Stimulated activated naive CD8-positive, alpha-beta T cell treated with anti-CD3 and anti-CD28 coated beads, Interleukin-15, Interleukin-2, amounts not matched to agents 100 ng/mL and 50 ng/mL, for 24 hours (primary cell): ENCODE measurements around the gene GSTK1.

Experiments used
- H3K27ac Mint-ChIP-seq: one replicate; pipeline ENCODE4 v1.8.0; 2021; ENCODE audit warnings: mild to moderate bottlenecking, mixed read lengths
- H3K27me3 Mint-ChIP-seq: one replicate; pipeline ENCODE4 v1.8.0; 2021; ENCODE audit warnings: mixed read lengths
- H3K36me3 Mint-ChIP-seq: one replicate; pipeline ENCODE4 v1.8.0; 2021; ENCODE audit warnings: low read depth, mixed read lengths
- H3K4me1 Mint-ChIP-seq: one replicate; pipeline ENCODE4 v1.8.0; 2021; ENCODE audit warnings: low read depth, mixed read lengths
- H3K4me3 Mint-ChIP-seq: one replicate; pipeline ENCODE4 v1.8.0; 2021; ENCODE audit warnings: mild to moderate bottlenecking, mixed read lengths
- H3K9me3 Mint-ChIP-seq: one replicate; pipeline ENCODE4 v1.8.0; 2021; ENCODE audit warnings: mixed read lengths

The GSTK1 gene

DNA sequence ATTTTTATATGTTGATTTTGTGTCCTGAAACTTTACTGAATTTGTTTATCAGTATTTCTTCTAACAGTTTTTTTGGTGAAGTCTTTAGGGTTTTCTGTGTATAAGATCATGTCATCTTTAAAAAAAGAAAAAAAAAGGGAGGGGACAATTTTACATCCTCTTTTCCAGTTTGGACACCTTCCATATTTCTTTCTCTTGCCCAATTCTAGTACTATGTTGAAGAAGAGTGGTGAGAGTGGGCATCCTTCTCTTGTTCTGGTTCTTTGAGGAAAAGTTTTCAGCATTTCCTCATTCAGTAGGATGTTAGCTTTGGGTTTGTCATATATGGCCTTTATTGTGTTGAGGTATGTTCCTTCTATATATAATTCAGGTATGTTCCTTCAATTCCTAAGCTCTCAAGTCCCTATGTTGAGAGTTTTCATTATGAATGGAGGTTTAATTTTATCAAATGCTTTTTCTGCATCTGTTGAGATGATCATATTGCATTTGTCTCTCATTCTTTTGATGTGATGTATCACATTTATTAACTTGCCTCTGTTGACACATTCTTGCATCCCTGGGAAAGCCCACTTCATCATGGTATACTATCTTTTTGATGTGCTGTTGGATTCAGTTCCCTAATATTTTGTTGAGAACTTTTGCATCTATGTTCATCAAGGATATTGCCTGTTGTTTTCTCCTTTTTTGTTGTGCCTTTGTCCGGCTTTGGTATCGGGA, 29.3 kb upstream of the GSTK1 start:
- Mint-ChIP-seq H3K36me3 (peaks cover 7% of the 10 kb centered on the region), H3K27me3 (peaks cover 7% of the 10 kb centered on the region), H3K27ac (no peak overlapping the region), H3K9me3 (peaks cover 11% of the 10 kb centered on the region), H3K4me1 (no peaks in the 10 kb centered on the region), H3K4me3 (no peak overlapping the region)

DNA sequence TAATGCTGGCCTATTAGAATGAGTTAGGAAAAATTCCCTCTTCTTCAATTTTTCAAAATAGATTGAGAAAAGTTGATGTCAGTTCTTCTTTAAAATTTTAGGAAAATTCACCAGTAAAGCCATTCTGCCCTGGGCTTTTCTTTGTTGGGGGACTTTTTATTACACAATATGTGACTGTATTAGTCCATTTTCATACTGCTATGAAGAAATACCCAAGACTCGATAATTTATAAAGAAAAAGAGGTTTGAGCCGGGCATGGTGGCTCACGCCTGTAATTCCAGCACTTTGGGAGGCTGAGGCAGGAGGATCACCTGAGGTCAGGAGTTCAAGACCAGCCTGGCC, 28.7 kb upstream of the GSTK1 start:
- H3K4me1 Mint-ChIP-seq, result no peaks in the 10 kb centered on the region
- peaks cover 7% of the 10 kb centered on the region for H3K36me3 Mint-ChIP-seq
- no peak overlapping the region for H3K4me3 Mint-ChIP-seq
- H3K27ac Mint-ChIP-seq, result no peak overlapping the region
- H3K27me3 Mint-ChIP-seq, result peaks cover 7% of the 10 kb centered on the region
- peaks cover 11% of the 10 kb centered on the region for H3K9me3 Mint-ChIP-seq

DNA sequence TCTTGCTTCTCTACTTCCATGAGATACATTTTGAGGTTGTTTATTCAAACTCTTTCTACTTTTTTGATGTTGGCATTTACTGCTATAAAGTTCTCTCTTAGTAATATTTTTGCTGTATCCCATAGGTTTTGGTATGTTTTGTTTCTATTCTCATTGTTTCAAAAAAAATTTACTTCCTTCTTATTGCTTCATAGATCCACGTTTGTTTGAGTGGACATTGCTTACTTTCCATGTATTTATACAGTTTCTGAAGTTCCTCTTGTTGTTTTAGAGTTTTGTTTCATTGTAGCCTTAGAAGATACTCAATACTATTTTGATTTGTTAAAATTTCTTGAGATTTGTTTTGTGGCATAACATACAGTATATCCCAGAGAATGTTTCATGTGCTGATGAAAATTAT, 27.7 kb upstream of the GSTK1 start:
- Mint-ChIP-seq H3K27me3 (peaks cover 7% of the 10 kb centered on the region), H3K9me3 (peaks cover 11% of the 10 kb centered on the region), H3K27ac (no peak overlapping the region), H3K36me3 (peaks cover 7% of the 10 kb centered on the region), H3K4me1 (peaks cover 1% of the 10 kb centered on the region), H3K4me3 (no peak overlapping the region)

DNA sequence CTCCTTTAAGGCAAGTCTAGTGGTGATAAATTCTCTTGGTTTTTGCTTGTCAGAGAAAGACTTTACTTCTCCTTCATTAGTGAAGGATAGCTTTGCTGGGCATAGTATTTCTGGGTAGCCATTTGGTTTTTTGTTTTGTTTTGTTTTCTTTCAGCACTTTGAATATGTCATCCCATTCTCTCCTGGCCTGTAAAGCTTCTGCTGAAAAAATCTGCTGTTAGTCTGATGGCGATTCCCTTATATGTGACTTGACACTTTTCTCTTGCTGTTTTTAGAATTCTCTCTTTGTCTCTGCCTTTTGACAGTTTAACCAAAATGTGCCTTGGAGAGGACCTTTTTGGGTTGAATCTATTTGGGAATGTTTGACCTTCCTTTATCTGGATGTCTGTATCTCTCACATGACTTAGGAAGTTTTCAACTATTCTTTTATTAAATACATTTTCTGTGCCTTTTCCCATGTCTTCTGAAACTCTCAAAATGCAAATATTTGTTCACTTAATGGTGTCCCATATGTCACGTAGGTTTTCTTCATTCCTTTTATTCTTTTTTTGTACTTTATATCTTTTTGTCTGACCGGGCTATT, 26.7 kb upstream of the GSTK1 start:
- no peak overlapping the region for H3K4me3 Mint-ChIP-seq
- peaks cover 7% of the 10 kb centered on the region for H3K27me3 Mint-ChIP-seq
- no peak overlapping the region for H3K27ac Mint-ChIP-seq
- peaks cover 7% of the 10 kb centered on the region for H3K36me3 Mint-ChIP-seq
- peaks cover 11% of the 10 kb centered on the region for H3K9me3 Mint-ChIP-seq
- H3K4me1 Mint-ChIP-seq, result peaks cover 7% of the 10 kb centered on the region

DNA sequence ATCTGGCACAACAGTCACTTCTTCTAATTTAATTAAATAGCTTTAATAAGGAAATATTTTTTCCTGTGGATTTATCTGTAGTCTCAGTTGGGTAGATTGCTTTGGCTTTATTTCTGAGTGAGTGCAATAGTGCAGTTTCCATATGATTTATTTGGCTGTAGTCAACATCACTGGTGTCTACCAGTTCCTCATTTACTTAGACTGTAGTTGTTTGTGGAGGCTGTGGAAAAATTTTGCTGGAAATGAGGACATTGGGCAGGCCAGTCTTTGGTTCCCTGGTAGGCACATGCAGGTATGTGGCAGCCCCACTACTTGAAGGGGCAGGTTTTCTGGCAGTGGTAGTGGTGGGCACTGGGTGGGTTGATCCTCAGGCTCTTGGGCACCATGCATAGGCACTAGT, 25.9 kb upstream of the GSTK1 start:
- Mint-ChIP-seq H3K4me3 (no peak overlapping the region), H3K27me3 (peaks cover 7% of the 10 kb centered on the region), H3K27ac (no peak overlapping the region), H3K4me1 (peaks cover 7% of the 10 kb centered on the region), H3K9me3 (peaks cover 11% of the 10 kb centered on the region), H3K36me3 (peaks cover 7% of the 10 kb centered on the region)

DNA sequence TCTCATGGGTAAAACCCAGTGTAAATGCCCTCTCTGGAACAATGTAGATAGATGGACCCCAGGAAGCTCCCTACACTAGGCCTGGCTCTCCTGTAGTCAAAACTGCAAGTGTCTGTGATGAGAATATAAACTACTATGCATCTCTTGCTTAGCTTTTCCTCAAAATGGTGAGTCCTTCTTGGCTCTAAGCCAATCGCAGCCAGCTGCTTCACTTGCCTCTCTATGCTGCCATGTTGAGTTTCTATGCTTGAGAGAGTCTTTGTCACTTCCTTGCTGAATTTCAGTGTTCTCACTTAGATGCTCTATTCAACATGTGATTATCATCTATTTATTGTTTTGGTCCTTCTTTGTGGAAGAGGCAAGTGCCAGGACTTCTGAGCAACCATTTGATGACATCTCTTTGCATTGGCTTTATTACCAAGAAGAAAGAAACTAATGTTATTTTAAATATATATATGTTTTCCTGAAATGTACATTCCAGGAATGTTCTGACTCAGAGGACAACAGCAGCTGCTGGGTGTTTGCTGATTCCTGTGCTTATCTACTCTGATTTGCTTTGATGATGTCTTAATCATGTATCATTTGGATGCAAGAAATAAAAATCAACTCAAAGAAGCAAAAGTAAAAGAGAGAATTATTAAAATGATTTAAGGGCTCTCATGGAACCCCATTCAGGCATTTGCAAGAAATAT, 24.8 kb upstream of the GSTK1 start:
- Mint-ChIP-seq H3K27me3 (peaks cover 7% of the 10 kb centered on the region), H3K4me3 (no peak overlapping the region)

DNA sequence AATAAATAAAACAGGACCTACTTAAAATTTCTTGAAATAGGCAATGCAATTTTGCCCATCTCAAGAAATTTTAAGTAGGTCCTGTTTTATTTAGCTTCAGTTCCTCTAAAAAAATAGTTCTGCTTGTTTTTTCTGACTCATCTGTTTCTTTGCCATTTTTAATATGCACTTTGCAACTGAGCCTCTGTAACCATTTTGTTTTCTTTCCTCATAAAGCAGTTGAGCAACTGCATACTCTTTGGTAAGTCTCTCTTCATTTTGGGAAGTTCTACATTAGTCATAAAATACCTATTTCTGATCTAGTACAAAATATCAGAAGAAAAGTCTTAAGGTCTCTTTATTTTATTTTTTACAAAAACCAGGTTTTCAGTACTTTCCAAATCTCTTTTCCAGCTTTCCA, 23.4 kb upstream of the GSTK1 start:
- Mint-ChIP-seq H3K27ac (no peak overlapping the region), H3K27me3 (peaks cover 7% of the 10 kb centered on the region), H3K9me3 (peaks cover 11% of the 10 kb centered on the region), H3K36me3 (peaks cover 7% of the 10 kb centered on the region), H3K4me3 (no peak overlapping the region), H3K4me1 (peaks cover 21% of the 10 kb centered on the region)

More for the DNA sequence above, 24.8 kb upstream of the GSTK1 start:
- Mint-ChIP-seq H3K9me3 (peaks cover 11% of the 10 kb centered on the region), H3K27ac (no peak overlapping the region), H3K36me3 (peaks cover 7% of the 10 kb centered on the region), H3K4me1 (peaks cover 7% of the 10 kb centered on the region)

DNA sequence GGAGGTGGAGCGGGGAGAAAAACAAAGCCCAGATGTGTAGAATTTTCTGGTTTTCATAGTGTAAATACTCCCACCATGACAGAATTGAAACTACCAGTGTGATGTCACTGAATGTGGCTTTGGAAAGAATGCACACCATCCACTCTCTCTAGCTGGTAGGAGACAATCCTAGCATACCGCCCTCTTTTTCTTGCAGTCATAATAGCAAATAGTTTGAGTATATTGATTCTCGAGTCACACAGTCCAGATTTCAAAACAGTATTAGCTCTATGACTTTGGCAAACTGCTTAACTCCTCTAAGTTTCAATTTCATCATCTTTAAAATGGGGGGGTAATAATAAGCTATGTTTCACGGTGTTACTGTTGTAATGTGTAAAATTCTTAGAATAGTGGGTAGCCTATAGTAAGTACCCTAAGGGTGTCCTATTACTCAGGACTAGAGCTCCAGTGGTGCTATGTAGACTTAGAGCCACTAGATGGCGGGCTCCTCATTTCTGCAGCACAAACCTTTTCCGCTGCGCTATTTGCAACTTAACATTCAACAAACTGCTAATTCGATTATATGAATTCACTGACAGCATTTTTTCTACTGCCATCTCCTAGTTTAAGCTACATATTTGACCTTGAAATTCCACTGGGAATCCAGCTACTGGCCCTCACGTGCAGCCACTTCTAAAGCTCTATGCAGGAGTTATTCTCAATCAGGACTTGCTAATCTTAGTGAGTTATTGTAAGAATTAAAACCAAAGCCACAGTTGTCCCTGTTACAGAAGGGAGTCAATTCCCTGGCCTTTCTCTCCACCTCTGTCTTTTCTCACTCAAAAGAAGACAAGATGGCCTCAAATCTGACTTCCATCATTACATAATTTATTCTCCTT, 22.7 kb upstream of the GSTK1 start:
- H3K4me1 Mint-ChIP-seq, result peaks cover 28% of the 10 kb centered on the region
- H3K27me3 Mint-ChIP-seq, result peaks cover 3% of the 10 kb centered on the region
- H3K36me3 Mint-ChIP-seq, result peaks cover 7% of the 10 kb centered on the region
- H3K9me3 Mint-ChIP-seq, result peaks cover 11% of the 10 kb centered on the region
- H3K4me3 Mint-ChIP-seq, result no peak overlapping the region
- no peak overlapping the region for H3K27ac Mint-ChIP-seq

DNA sequence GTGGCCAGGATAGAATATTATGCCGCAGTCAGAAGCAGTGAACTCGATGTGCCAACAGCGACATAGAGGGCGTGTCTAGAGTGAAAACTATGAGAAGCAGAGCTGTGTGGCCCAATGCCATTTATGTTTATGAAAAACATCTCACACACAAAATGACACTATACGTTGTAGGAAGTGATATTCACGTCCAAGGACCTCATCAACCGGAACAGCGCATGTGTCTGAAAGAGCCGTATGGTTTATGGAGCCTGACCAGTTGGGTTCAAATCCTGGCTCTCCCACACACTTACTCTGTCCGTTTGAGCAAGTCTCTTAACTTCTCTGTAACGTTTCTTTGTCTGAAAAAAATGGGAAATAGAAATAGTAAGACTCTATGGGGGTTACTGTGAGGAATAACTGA, 20.9 kb upstream of the GSTK1 start:
- Mint-ChIP-seq H3K36me3 (no peaks in the 10 kb centered on the region), H3K27ac (no peak overlapping the region)

DNA sequence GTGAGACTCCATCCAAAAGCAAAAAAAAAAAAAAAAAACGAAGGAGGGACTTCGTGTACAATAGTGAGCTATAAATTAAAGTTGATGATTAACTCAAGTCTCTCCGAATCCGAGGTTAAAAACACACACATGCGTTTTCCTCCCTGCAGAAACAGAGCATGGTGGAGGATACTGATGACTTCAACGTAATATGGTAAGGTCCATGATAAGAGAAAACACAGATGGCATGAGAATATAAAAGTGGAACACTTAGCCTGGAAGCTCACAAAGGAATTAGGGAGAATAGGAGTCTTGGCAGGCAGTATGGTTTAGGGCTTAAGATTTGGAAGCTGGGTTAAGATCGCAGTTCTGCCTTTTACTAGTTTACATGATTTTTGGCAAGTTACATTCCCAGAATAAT, 20.1 kb upstream of the GSTK1 start:
- no peaks in the 10 kb centered on the region for H3K27me3 Mint-ChIP-seq
- H3K27ac Mint-ChIP-seq, result no peak overlapping the region
- no peaks in the 10 kb centered on the region for H3K9me3 Mint-ChIP-seq
- no peak overlapping the region for H3K4me3 Mint-ChIP-seq
- H3K36me3 Mint-ChIP-seq, result no peaks in the 10 kb centered on the region
- H3K4me1 Mint-ChIP-seq, result peaks cover 49% of the 10 kb centered on the region

More for the DNA sequence above, 20.9 kb upstream of the GSTK1 start:
- Mint-ChIP-seq H3K27me3 (no peaks in the 10 kb centered on the region), H3K4me3 (no peak overlapping the region), H3K4me1 (peaks cover 46% of the 10 kb centered on the region), H3K9me3 (peaks cover 2% of the 10 kb centered on the region)

DNA sequence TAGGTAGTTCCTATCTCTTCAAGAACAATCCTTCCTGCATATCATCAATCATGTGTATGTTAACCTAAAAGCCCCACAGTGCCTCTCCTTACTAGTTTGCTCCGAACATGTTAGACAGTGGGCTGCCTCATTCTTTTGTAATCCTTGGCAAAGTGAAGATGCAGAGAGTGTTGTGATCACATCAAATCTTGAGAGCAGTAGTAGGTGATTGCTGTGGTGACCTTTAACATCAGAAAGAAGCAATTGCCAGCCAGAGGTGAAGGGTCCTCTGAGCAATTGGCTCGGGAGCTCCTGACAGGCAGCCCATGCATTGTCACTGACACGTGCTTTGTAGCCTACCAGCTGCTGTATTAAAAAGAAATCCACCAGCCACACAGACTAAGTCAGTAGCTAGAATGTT, 19.6 kb upstream of the GSTK1 start:
- H3K36me3 Mint-ChIP-seq, result no peaks in the 10 kb centered on the region
- peaks cover 52% of the 10 kb centered on the region for H3K4me1 Mint-ChIP-seq
- H3K4me3 Mint-ChIP-seq, result no peak overlapping the region
- H3K9me3 Mint-ChIP-seq, result no peaks in the 10 kb centered on the region
- no peaks in the 10 kb centered on the region for H3K27me3 Mint-ChIP-seq
- H3K27ac Mint-ChIP-seq, result no peak overlapping the region

DNA sequence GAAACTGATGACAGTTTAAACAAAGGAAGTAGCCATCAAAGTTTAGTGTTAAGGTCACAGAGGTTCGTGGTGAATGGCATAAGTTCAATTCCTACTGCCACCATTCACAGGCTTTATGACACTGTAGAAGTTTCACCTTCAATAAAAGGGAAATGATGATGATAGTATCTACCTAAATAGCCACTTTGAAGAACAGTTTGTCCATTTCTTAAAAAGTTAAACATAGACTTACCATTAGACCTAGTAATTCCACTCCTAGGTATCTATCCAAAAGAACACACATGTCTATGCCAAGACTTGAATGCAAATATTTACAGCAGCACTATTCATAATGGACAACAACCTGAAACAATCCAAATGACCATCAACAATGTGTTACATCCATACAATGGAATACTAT, 18.9 kb upstream of the GSTK1 start:
- H3K27ac Mint-ChIP-seq, result no peak overlapping the region
- no peaks in the 10 kb centered on the region for H3K9me3 Mint-ChIP-seq
- H3K4me3 Mint-ChIP-seq, result no peak overlapping the region
- H3K36me3 Mint-ChIP-seq, result no peaks in the 10 kb centered on the region
- H3K27me3 Mint-ChIP-seq, result no peaks in the 10 kb centered on the region
- peaks cover 56% of the 10 kb centered on the region for H3K4me1 Mint-ChIP-seq

DNA sequence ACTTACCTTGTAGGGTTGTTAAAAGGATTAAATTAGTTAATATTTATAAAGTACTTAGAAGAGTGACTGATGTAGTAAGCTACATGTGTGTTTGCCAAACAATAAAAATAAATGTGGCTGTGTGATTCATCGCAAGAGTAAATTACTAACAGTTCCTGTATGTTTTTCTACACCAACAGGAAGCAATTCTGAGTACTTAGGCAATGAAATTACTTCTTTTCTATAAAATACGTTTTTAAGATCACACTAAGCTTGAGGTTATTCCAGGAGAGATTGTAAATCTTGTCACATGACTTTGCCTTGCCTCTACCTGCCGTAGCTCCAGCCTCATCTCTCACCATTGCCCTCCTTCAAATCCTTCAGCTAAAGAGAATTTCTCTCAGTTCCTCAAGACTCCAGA, 18.1 kb upstream of the GSTK1 start:
- H3K36me3 Mint-ChIP-seq, result no peaks in the 10 kb centered on the region
- H3K27ac Mint-ChIP-seq, result peak overlapping the region; percentile 29
- peaks cover 64% of the 10 kb centered on the region for H3K4me1 Mint-ChIP-seq
- no peaks in the 10 kb centered on the region for H3K27me3 Mint-ChIP-seq
- no peak overlapping the region for H3K4me3 Mint-ChIP-seq
- H3K9me3 Mint-ChIP-seq, result peaks cover 6% of the 10 kb centered on the region

DNA sequence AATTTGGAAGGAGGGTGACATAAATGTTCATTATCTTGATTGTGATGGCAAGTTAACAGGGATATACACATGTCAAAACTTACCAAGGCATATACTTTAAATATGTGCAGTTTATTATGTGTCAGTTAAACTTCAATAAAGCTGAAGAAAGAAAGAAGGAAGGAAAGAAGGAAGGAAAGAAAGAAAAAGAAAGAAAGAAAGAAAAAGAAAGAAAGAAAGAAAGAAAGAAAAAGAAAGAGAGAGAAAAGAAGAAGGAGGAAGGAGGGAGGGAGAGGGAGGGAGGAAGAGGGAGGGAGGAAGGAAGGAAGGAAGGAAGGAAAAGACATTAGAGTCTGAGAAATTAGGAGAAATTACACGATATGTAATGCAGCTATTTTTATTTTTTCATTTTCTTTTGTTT, 15.9 kb upstream of the GSTK1 start:
- H3K36me3 Mint-ChIP-seq, result peaks cover 8% of the 10 kb centered on the region

More for the DNA sequence above, 15.9 kb upstream of the GSTK1 start:
- Mint-ChIP-seq H3K4me3 (no peak overlapping the region), H3K27ac (no peak overlapping the region), H3K27me3 (no peaks in the 10 kb centered on the region), H3K9me3 (peaks cover 6% of the 10 kb centered on the region), H3K4me1 (peaks cover 79% of the 10 kb centered on the region)
